Peyer's patch (tissue), 4 donors: ENCODE results near the gene CELF4. TPM values are rescaled to one million over a fixed set of nuclear protein-coding genes. Genes with fewer than 3 reads are reported as not detected.
"Not testable (repeated sequence)": the region's sequence is repeated elsewhere in the genome, so short reads cannot be mapped to it uniquely, and the experiment has no call there.

Experiments
- DNase-seq, 3 donors: peaks; one replicate each; pipeline ENCODE4 v3.0.0-alpha.2; 2017 to 2019
- H3K27ac ChIP-seq, 4 donors: fragments of 200-600 bp; sonication (generic); one replicate each; pipeline ENCODE4 v1.5.1; 2016 to 2019
- H3K27me3 ChIP-seq, 2 donors: fragments of 200-600 bp; sonication (generic); one replicate each; pipeline ENCODE4 v1.5.1; 2019
- H3K36me3 ChIP-seq, 3 donors: fragments of 200-600 bp; sonication (generic); one replicate each; pipeline ENCODE4 v1.5.1; 2016 to 2019
- H3K4me1 ChIP-seq, 4 donors: fragments of 200-600 bp; sonication (generic); one replicate each; pipeline ENCODE4 v1.5.1; 2016 to 2019
- H3K4me3 ChIP-seq, 4 donors: fragments of 200-600 bp; sonication (generic); 1 replicate in 3 of 4; 2 replicates in 1 of 4; pipeline ENCODE4 v1.5.1; 2016 to 2019; ENCODE audit warnings: mild to moderate bottlenecking in 1 of 4
- H3K9me3 ChIP-seq, 4 donors: fragments of 200-600 bp; sonication (generic); one replicate each; pipeline ENCODE4 v1.5.1; 2016 to 2019; ENCODE audit warnings: mild to moderate bottlenecking in 1 of 4
- CTCF ChIP-seq, 6 experiments: fragments of 450-650 bp in 4 of 6; fragments of 200-600 bp in 2 of 6; sonication (generic) in 1 of 6; IDR thresholded peaks; one replicate each; pipeline ENCODE4 v1.5.1; 2017 to 2019; ENCODE audit warnings: antibody characterized with exemption in 6 of 6, mild to moderate bottlenecking in 3 of 6, moderate library complexity in 1 of 6
- POLR2A ChIP-seq, 2 donors: fragments of 450-650 bp; IDR thresholded peaks; one replicate each; pipeline ENCODE4 v1.5.1; 2017; ENCODE audit warnings: antibody characterized with exemption in 2 of 2, mild to moderate bottlenecking in 2 of 2, moderate library complexity in 2 of 2
- total RNA-seq, 4 donors: library from RNA; depleted of rRNA; stranded (reverse); fragments of >200 nt; gene quantifications; one replicate each; pipeline ENCODE4 v1.1.0, GENCODE V29; 2016

Gene CELF4
- total RNA-seq, 4 donors from 2014 or later: 0.35 to 4.8 TPM; not detected in 2

- H3K9me3 ChIP-seq: no peaks in the 10 kb centered on the region
- H3K27ac ChIP-seq: no peak overlapping the region
- TF ChIP-seq POLR2A (IDR thresholded peaks at IDR 0.05) (no peak), CTCF (IDR thresholded peaks at IDR 0.05) (no peak)
- no peaks in the 10 kb centered on the region for H3K36me3 ChIP-seq
- no peak overlapping the region for H3K4me3 ChIP-seq
- no peak for DNase-seq
- no peaks in the 10 kb centered on the region for H3K4me1 ChIP-seq
- H3K27me3 ChIP-seq: no peaks in the 10 kb centered on the region
These were observed 101.3 kb downstream of the CELF4 start for GRCh38 chr18:37464257-37464656.

DNA sequence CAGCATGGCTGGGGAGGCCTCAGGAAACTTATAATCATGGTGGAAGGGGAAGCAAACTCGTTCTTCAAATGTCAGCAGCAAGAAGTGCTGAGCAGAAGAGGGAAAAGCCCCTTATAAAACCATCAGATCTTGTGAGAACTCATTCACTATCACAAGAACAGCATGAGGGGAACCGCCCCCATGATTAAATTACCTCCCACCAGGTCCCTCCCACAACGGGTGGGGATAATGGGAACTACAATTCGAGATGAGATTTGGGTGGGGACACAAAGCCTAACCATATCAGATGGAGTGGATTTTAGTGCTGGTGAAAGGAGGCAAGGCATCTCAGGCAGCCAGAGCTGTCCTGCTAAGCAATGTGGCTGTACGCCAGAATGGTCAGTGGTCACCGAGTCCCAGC is 104.3 kb downstream of the CELF4 start:
- H3K4me1 ChIP-seq, H3K4me3 ChIP-seq, H3K36me3 ChIP-seq, H3K27ac ChIP-seq, DNase-seq, H3K9me3 ChIP-seq, H3K27me3 ChIP-seq: not testable (repeated sequence)

GRCh38 chr18:37460604-37461003 is 105.0 kb downstream of the CELF4 start:
- no peak for TF ChIP-seq CTCF (IDR thresholded peaks at IDR 0.05)
- TF ChIP-seq POLR2A (IDR thresholded peaks at IDR 0.05): no peak
- no peaks in the 10 kb centered on the region for H3K9me3 ChIP-seq
- H3K27ac ChIP-seq: no peak overlapping the region
- no peak overlapping the region for H3K4me3 ChIP-seq
- no peaks in the 10 kb centered on the region for H3K27me3 ChIP-seq
- H3K36me3 ChIP-seq: no peaks in the 10 kb centered on the region
- H3K4me1 ChIP-seq: no peaks in the 10 kb centered on the region
- no peak for DNase-seq

DNA sequence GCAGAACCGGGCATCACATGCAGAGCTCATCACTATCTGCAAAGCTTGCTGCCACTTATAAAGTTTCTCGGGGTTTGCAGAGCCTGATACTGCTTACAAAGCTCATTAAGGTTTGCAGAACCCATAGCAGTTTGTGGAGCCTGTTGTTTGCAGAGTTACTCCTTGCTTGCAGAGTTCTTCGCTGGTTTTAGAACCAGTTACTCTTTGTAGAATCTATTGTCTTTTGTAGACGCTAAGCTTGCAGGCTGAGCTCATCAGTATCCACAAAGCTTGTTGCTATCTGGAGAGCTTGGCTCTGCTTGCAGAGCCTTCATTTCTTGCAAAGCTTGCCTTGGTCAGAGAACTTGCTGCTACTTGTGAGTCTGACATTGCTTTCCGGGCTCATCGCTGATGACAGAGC is 106.9 kb downstream of the CELF4 start:
- no peaks in the 10 kb centered on the region for H3K27me3 ChIP-seq
- DNase-seq: no peak

GRCh38 chr18:37457753-37458152 is 107.8 kb downstream of the CELF4 start:
- TF ChIP-seq POLR2A (IDR thresholded peaks at IDR 0.05) (no peak), CTCF (IDR thresholded peaks at IDR 0.05) (no peak)
- Histone ChIP-seq H3K9me3 (no peaks in the 10 kb centered on the region), H3K4me1 (no peaks in the 10 kb centered on the region), H3K36me3 (no peaks in the 10 kb centered on the region), H3K27ac (no peak overlapping the region), H3K27me3 (no peaks in the 10 kb centered on the region), H3K4me3 (no peak overlapping the region)
- no peak for DNase-seq

More for the DNA sequence above, 106.9 kb downstream of the CELF4 start:
- Histone ChIP-seq H3K4me3 (no peak overlapping the region), H3K27ac (no peak overlapping the region), H3K9me3 (no peaks in the 10 kb centered on the region), H3K36me3 (no peaks in the 10 kb centered on the region), H3K4me1 (no peaks in the 10 kb centered on the region)
- TF ChIP-seq POLR2A (IDR thresholded peaks at IDR 0.05) (no peak), CTCF (IDR thresholded peaks at IDR 0.05) (no peak)

DNA sequence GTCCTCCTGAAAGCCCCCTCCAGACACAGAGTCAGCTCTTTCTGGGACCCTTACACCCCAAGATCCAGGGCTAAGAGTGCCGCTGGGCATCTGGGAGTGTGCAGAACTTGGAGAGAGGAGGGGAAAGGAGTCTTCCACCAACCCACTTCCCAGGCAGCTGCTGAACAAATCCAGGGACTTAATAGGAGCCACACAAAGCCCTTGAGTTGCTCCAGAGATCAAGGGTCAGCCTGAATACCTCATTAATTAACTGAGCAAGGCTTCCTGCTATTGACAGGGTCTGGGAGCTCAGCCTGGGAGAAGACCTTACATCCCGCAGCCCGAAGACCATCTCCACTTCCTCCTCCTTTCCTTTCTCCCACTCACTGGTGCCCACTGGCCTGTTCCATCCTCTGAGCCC is 108.3 kb downstream of the CELF4 start:
- no peak for DNase-seq
- no peak overlapping the region for H3K4me3 ChIP-seq
- TF ChIP-seq POLR2A (IDR thresholded peaks at IDR 0.05): no peak
- no peak for TF ChIP-seq CTCF (IDR thresholded peaks at IDR 0.05)

More for the DNA sequence above, 108.3 kb downstream of the CELF4 start:
- no peaks in the 10 kb centered on the region for H3K4me1 ChIP-seq
- H3K27me3 ChIP-seq: no peaks in the 10 kb centered on the region
- H3K27ac ChIP-seq: no peak overlapping the region
- no peaks in the 10 kb centered on the region for H3K36me3 ChIP-seq
- no peaks in the 10 kb centered on the region for H3K9me3 ChIP-seq
